ENCODE data around the gene ARID3C. TPM values are rescaled to one million over a fixed set of nuclear protein-coding genes. Genes with fewer than 3 reads are reported as not detected.
A peak's percentile ranks its signal among the peaks of the same experiment; 100 is the strongest.

ARID3C gene
- total and polyA plus RNA-seq, 2 experiments from 2014 or later, result 0.49 TPM; not detected in 1

DNA sequence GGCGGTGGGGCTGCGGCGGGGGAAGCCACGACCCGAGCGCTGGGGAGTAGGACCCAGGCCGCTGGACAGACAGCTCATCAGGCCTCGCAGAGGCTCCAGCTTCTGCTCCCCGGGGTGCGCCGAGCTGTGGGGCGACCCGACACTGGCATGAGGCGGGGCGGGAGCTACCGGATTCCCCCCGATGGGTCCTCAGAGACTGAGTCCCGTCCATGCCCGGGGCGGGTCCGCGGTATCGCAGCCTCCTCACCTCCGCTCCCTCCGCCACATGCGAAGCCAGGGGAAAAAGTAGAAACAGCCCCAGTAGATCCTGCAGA lies 36.2 kb upstream of the ARID3C start (continued):
- TF ChIP-seq, protein P1, sequence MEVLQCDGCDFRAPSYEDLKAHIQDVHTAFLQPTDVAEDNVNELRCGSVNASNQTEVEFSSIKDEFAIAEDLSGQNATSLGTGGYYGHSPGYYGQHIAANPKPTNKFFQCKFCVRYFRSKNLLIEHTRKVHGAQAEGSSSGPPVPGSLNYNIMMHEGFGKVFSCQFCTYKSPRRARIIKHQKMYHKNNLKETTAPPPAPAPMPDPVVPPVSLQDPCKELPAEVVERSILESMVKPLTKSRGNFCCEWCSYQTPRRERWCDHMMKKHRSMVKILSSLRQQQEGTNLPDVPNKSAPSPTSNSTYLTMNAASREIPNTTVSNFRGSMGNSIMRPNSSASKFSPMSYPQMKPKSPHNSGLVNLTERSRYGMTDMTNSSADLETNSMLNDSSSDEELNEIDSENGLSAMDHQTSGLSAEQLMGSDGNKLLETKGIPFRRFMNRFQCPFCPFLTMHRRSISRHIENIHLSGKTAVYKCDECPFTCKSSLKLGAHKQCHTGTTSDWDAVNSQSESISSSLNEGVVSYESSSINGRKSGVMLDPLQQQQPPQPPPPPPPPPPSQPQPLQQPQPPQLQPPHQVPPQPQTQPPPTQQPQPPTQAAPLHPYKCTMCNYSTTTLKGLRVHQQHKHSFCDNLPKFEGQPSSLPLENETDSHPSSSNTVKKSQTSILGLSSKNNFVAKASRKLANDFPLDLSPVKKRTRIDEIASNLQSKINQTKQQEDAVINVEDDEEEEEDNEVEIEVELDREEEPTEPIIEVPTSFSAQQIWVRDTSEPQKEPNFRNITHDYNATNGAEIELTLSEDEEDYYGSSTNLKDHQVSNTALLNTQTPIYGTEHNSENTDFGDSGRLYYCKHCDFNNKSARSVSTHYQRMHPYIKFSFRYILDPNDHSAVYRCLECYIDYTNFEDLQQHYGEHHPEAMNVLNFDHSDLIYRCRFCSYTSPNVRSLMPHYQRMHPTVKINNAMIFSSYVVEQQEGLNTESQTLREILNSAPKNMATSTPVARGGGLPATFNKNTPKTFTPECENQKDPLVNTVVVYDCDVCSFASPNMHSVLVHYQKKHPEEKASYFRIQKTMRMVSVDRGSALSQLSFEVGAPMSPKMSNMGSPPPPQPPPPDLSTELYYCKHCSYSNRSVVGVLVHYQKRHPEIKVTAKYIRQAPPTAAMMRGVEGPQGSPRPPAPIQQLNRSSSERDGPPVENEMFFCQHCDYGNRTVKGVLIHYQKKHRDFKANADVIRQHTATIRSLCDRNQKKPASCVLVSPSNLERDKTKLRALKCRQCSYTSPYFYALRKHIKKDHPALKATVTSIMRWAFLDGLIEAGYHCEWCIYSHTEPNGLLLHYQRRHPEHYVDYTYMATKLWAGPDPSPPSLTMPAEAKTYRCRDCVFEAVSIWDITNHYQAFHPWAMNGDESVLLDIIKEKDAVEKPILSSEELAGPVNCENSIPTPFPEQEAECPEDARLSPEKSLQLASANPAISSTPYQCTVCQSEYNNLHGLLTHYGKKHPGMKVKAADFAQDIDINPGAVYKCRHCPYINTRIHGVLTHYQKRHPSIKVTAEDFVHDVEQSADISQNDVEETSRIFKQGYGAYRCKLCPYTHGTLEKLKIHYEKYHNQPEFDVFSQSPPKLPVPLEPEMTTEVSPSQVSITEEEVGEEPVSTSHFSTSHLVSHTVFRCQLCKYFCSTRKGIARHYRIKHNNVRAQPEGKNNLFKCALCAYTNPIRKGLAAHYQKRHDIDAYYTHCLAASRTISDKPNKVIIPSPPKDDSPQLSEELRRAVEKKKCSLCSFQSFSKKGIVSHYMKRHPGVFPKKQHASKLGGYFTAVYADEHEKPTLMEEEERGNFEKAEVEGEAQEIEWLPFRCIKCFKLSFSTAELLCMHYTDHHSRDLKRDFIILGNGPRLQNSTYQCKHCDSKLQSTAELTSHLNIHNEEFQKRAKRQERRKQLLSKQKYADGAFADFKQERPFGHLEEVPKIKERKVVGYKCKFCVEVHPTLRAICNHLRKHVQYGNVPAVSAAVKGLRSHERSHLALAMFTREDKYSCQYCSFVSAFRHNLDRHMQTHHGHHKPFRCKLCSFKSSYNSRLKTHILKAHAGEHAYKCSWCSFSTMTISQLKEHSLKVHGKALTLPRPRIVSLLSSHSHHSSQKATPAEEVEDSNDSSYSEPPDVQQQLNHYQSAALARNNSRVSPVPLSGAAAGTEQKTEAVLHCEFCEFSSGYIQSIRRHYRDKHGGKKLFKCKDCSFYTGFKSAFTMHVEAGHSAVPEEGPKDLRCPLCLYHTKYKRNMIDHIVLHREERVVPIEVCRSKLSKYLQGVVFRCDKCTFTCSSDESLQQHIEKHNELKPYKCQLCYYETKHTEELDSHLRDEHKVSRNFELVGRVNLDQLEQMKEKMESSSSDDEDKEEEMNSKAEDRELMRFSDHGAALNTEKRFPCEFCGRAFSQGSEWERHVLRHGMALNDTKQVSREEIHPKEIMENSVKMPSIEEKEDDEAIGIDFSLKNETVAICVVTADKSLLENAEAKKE (CRISPR knock-in tag; IDR thresholded peaks at IDR 0.05), result no peak

DNA sequence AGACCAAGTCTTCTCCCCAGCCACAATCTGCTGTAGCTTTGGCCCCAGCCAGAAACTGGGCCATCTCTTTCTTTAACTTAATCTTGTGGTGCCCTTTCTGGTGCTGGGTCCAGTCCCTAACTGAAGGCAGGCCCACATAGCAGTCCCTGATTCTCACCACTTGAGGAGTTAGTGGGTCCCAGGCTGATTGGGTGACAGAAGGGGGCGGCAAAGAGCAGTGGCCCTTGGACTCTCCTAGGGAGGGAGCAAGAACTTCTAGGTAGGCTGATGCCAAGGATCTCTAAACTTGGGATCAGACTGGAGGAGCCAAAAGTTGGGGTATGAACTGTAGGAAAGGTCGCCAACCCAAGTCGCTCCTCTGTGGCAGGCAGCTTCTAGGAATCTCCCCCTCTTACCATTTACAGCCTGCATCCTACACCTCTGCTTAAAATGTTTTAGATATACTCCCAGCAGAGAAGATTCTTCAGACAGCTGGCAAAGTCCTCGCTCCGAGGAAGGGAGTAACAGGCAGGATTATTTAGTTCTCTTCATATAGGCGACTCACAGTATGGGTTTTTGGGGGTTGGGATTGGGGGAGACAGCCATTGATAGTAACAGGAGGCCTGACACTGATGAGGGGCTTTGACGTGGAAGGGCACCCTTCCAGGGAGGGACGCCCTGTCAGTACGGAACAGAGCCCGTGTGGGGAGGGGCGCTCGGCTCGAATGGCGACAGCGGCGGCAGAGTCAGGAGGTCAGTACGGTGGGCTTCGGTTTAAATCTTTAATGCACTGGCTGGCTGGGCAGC lies 35.6 kb upstream of the ARID3C start:
- peaks cover 11% of the 10 kb centered on the region for H3K27me3 Mint-ChIP-seq (ENCODE audit: insufficient read depth, low read depth, poor library complexity)
- Histone ChIP-seq H2AFZ (peak overlapping the region; percentile 91), H3K4me2 (peak overlapping the region; percentile 100), H3K36me3 (ENCODE audit: insufficient read depth) (no peaks in the 10 kb centered on the region), H3K4me3 (peak overlapping the region; percentile 98), H4K20me1 (replicated peaks; ENCODE audit: insufficient read depth) (peaks cover 3% of the 10 kb centered on the region; the same call in 1 of the 2 replicates), H3K9me2 (ENCODE audit: insufficient read depth) (no peaks in the 10 kb centered on the region), H3K4me1 (ENCODE audit: insufficient read depth) (peaks cover 3% of the 10 kb centered on the region), H3K27me3 (ENCODE audit: insufficient read depth) (no peaks in the 10 kb centered on the region), H3F3A (replicated peaks; ENCODE audit: low read depth) (no peaks in the 10 kb centered on the region), H3K27ac (ENCODE audit: low read depth) (no peak overlapping the region), H3K79me2 (replicated peaks; ENCODE audit: insufficient read depth) (peaks cover 8% of the 10 kb centered on the region; the same call in 1 of the 2 replicates)
- TF ChIP-seq, protein P2, sequence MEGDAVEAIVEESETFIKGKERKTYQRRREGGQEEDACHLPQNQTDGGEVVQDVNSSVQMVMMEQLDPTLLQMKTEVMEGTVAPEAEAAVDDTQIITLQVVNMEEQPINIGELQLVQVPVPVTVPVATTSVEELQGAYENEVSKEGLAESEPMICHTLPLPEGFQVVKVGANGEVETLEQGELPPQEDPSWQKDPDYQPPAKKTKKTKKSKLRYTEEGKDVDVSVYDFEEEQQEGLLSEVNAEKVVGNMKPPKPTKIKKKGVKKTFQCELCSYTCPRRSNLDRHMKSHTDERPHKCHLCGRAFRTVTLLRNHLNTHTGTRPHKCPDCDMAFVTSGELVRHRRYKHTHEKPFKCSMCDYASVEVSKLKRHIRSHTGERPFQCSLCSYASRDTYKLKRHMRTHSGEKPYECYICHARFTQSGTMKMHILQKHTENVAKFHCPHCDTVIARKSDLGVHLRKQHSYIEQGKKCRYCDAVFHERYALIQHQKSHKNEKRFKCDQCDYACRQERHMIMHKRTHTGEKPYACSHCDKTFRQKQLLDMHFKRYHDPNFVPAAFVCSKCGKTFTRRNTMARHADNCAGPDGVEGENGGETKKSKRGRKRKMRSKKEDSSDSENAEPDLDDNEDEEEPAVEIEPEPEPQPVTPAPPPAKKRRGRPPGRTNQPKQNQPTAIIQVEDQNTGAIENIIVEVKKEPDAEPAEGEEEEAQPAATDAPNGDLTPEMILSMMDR (conservative IDR thresholded peaks at IDR 0.05; ENCODE audit: low read depth in 2 of 2), result peak; percentile 97 to 98
- TF ChIP-seq, protein P1 (CRISPR knock-in tag; IDR thresholded peaks at IDR 0.05), result 0 out of 2 replicates have a peak, but pooled peaks have one; percentile 30
- TF ChIP-seq STAT1 (IDR thresholded peaks at IDR 0.05; ENCODE audit: unreplicated experiment) (no peak), CREB1 (CRISPR knock-in tag; IDR thresholded peaks at IDR 0.05; ENCODE audit: low read depth) (no peak)
- peaks cover 18% of the 10 kb centered on the region for H3K36me3 Mint-ChIP-seq (ENCODE audit: low read depth)
- DNase-seq (ENCODE audit: low spot score), result peak; percentile 93
- ATAC-seq, result peak; percentile 79
- H3K4me1 Mint-ChIP-seq, result peaks cover 8% of the 10 kb centered on the region
- peak overlapping the region; percentile 82 for H3K4me3 Mint-ChIP-seq
- peaks cover 6% of the 10 kb centered on the region for H3K9me3 Mint-ChIP-seq
- H3K27ac Mint-ChIP-seq, result no peak overlapping the region

All from GM23338 (cell line).